Liver (tissue), 9 donors: ENCODE data around the gene TTYH1. TPM values are rescaled to one million over a fixed set of nuclear protein-coding genes. Genes with fewer than 3 reads are reported as not detected.
A peak's percentile ranks its signal among the peaks of the same experiment; 100 is the strongest.

Experiments
- DNase-seq: peaks from one replicate; pipeline ENCODE4 v3.0.0-alpha.2; 2017; ENCODE audit warnings: low spot score
- H3K27ac ChIP-seq, 2 donors: one replicate each; pipeline ENCODE4 v1.7.0; 2013; ENCODE audit warnings: inconsistent platforms in 2 of 2, low read length in 2 of 2, control low read depth in 1 of 2, low read depth in 1 of 2, mild to moderate bottlenecking in 1 of 2
- H3K27me3 ChIP-seq, 4 donors: one replicate each; pipeline versions ENCODE4 v1.6.1 to v1.7.0; 2013; ENCODE audit warnings: low read length in 3 of 4, inconsistent platforms in 1 of 4, mild to moderate bottlenecking in 1 of 4, moderate library complexity in 1 of 4; ENCODE audit not compliant: control insufficient read depth in 4 of 4, insufficient read depth in 4 of 4
- H3K36me3 ChIP-seq, 4 donors: one replicate each; pipeline versions ENCODE4 v1.6.1 to v1.7.0; 2013; ENCODE audit warnings: low read length in 3 of 4, mild to moderate bottlenecking in 3 of 4, low read depth in 1 of 4, moderate library complexity in 1 of 4; ENCODE audit not compliant: control insufficient read depth in 4 of 4, insufficient read depth in 3 of 4
- H3K4me1 ChIP-seq, 4 donors: one replicate each; pipeline versions ENCODE4 v1.6.1 to v1.7.0; 2013; ENCODE audit warnings: low read length in 3 of 4, mild to moderate bottlenecking in 3 of 4, moderate library complexity in 1 of 4; ENCODE audit not compliant: control insufficient read depth in 4 of 4, insufficient read depth in 4 of 4
- H3K4me3 ChIP-seq, 3 donors: one replicate each; pipeline versions ENCODE4 v1.6.1 to v1.7.0; 2013; ENCODE audit warnings: low read length in 3 of 3, control low read depth in 1 of 3, low read depth in 1 of 3, mild to moderate bottlenecking in 1 of 3
- H3K9ac ChIP-seq, 2 donors: one replicate each; pipeline ENCODE4 v1.7.0; 2013; ENCODE audit warnings: low read length in 2 of 2, mild to moderate bottlenecking in 2 of 2, moderate library complexity in 2 of 2, control low read depth in 1 of 2, low read depth in 1 of 2
- H3K9me3 ChIP-seq, 4 donors: one replicate each; pipeline versions ENCODE4 v1.6.1 to v1.7.0; 2013; ENCODE audit warnings: low read length in 3 of 4; ENCODE audit not compliant: control insufficient read depth in 4 of 4
- CTCF ChIP-seq: fragments of 150-350 bp; IDR thresholded peaks from 2 replicates; pipeline ENCODE4 v1.5.1; 2017; ENCODE audit warnings: improper control_type of control experiment, low read depth, low read length; ENCODE audit not compliant: missing input control
- FOXA1 ChIP-seq: IDR thresholded peaks from 2 replicates; pipeline ENCODE4 v1.6.1; 2016; ENCODE audit warnings: antibody characterized with exemption
- FOXA2 ChIP-seq: IDR thresholded peaks from 2 replicates; pipeline ENCODE4 v1.6.1; 2016; ENCODE audit warnings: antibody characterized with exemption
- GABPA ChIP-seq, 2 donors: IDR thresholded peaks in 1 of 2; conservative IDR thresholded peaks in 1 of 2; 2 replicates each; pipeline ENCODE4 v1.6.1; 2016; ENCODE audit warnings: antibody characterized with exemption in 2 of 2, mild to moderate bottlenecking in 1 of 2, moderate library complexity in 1 of 2
- HNF4A ChIP-seq, 2 donors: conservative IDR thresholded peaks; 2 replicates each; pipeline ENCODE4 v1.6.1; 2016; ENCODE audit warnings: antibody characterized with exemption in 2 of 2, mild to moderate bottlenecking in 2 of 2
- HNF4G ChIP-seq: IDR thresholded peaks from 2 replicates; pipeline ENCODE4 v1.6.1; 2016; ENCODE audit warnings: antibody characterized with exemption
- JUND ChIP-seq, 2 donors: IDR thresholded peaks; 2 replicates each; pipeline ENCODE4 v1.6.1; 2016; ENCODE audit warnings: antibody characterized with exemption in 2 of 2
- NR2F2 ChIP-seq: IDR thresholded peaks from 2 replicates; pipeline ENCODE4 v1.6.1; 2016; ENCODE audit warnings: antibody characterized with exemption
- RXRA ChIP-seq, 2 donors: IDR thresholded peaks; 2 replicates each; pipeline ENCODE4 v1.6.1; 2017 to 2018; ENCODE audit warnings: antibody characterized with exemption in 2 of 2, mild to moderate bottlenecking in 1 of 2
- SP1 ChIP-seq: IDR thresholded peaks from 2 replicates; pipeline ENCODE4 v1.6.1; 2018; ENCODE audit warnings: antibody characterized with exemption, mild to moderate bottlenecking
- TAF1 ChIP-seq: conservative IDR thresholded peaks from 2 replicates; pipeline ENCODE4 v1.6.1; 2016; ENCODE audit warnings: antibody characterized with exemption, mild to moderate bottlenecking
- YY1 ChIP-seq: IDR thresholded peaks from 2 replicates; pipeline ENCODE4 v1.6.1; 2016; ENCODE audit warnings: antibody characterized with exemption, mild to moderate bottlenecking
- WGBS: extraction: QIAGEN DNeasy Blood & Tissue Kit; methylation state at CpG from one replicate; pipeline ENCODE4 v1.1.7; 2013; 5-methylcytosine and 5-hydroxymethylcytosine counted together
- polyA plus RNA-seq, 2 donors: library from polyadenylated mRNA; stranded (reverse) in 1 of 2; unstranded in 1 of 2; fragments of 200-250 nt in 1 of 2; fragments of >200 nt in 1 of 2; fragmentation: Nextera tagmentation in 1 of 2; extraction: Ambion mirVana in 1 of 2; gene quantifications; one replicate each; pipeline versions ENCODE4 v1.2.1 to v1.2.3, GENCODE V29; 2013 to 2015
- total RNA-seq, 2 donors: library from RNA; depleted of rRNA; stranded (reverse); fragments of >200 nt; gene quantifications; one replicate each; pipeline ENCODE4 v1.2.3, GENCODE V29; 2014
- TF ChIP-seq, protein P1 (sequence below): IDR thresholded peaks from 2 replicates; pipeline ENCODE4 v1.6.1; 2016; ENCODE audit warnings: antibody characterized with exemption
- TF ChIP-seq, protein P2 (sequence below): IDR thresholded peaks from 2 replicates; pipeline ENCODE4 v1.6.1; 2016; ENCODE audit warnings: antibody characterized with exemption, mild to moderate bottlenecking
- donor health status: healthy.
- donor health status: healthy.
- donor health status: healthy.
- donor health status: healthy.
- donor health status: healthy.

The TTYH1 gene
- total and polyA plus RNA-seq, 4 donors = 0.28 to 1.1 (median 0.61) TPM

GRCh38 chr19:54462047-54462654 lies 46.9 kb downstream of the TTYH1 start:
- Histone ChIP-seq H3K27me3 (no peaks in the 10 kb centered on the region), H3K9ac (no peak overlapping the region), H3K27ac (peak overlapping the region; percentile 90 to 95), H3K9me3 (no peaks in the 10 kb centered on the region), H3K36me3 (peaks cover 18 to 43% (median 33%) of the 10 kb centered on the region in 4 donors), H3K4me3 (peak overlapping the region in 1 of 3 donors; percentile 76), H3K4me1 (peaks cover 8 to 26% (median 17%) of the 10 kb centered on the region in 4 donors)
- TF ChIP-seq RXRA (IDR thresholded peaks at IDR 0.05) = no peak
- TF ChIP-seq, protein P1, sequence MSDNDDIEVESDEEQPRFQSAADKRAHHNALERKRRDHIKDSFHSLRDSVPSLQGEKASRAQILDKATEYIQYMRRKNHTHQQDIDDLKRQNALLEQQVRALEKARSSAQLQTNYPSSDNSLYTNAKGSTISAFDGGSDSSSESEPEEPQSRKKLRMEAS = no peak
- TF ChIP-seq TAF1 = no peak
- no peak for TF ChIP-seq HNF4A (conservative IDR thresholded peaks at IDR 0.05)
- no peak for TF ChIP-seq GABPA (IDR thresholded peaks at IDR 0.05 in 1 of 2, conservative IDR thresholded peaks at IDR 0.05 in 1 of 2)
- no peak for DNase-seq
- 77% methylated on average over 15 of the region's 15 CpGs for WGBS

- 7% methylated on average over 91 of the region's 91 CpGs for WGBS
- Histone ChIP-seq H3K9ac (peak overlapping the region in 1 of 2 donors; percentile 71), H3K27ac (peak overlapping the region; percentile 90 to 95), H3K27me3 (no peaks in the 10 kb centered on the region), H3K9me3 (no peaks in the 10 kb centered on the region), H3K4me1 (peaks cover 8 to 26% (median 17%) of the 10 kb centered on the region in 4 donors), H3K36me3 (peaks cover 12 to 38% (median 27%) of the 10 kb centered on the region in 4 donors), H3K4me3 (peak overlapping the region; percentile 59 to 79 (median 76))
- DNase-seq = peak; percentile 59
- TF ChIP-seq FOXA2 = no peak
- TF ChIP-seq YY1 = no peak
- TF ChIP-seq, protein P1 = no peak
- no peak for TF ChIP-seq CTCF
- TF ChIP-seq FOXA1 = no peak
- peak; percentile 2 for TF ChIP-seq NR2F2
- peak in 1 of 2 donors; percentile 33 for TF ChIP-seq GABPA (IDR thresholded peaks at IDR 0.05 in 1 of 2, conservative IDR thresholded peaks at IDR 0.05 in 1 of 2)
These were observed 47.6 kb downstream of the TTYH1 start for GRCh38 chr19:54462655-54463530.

DNA sequence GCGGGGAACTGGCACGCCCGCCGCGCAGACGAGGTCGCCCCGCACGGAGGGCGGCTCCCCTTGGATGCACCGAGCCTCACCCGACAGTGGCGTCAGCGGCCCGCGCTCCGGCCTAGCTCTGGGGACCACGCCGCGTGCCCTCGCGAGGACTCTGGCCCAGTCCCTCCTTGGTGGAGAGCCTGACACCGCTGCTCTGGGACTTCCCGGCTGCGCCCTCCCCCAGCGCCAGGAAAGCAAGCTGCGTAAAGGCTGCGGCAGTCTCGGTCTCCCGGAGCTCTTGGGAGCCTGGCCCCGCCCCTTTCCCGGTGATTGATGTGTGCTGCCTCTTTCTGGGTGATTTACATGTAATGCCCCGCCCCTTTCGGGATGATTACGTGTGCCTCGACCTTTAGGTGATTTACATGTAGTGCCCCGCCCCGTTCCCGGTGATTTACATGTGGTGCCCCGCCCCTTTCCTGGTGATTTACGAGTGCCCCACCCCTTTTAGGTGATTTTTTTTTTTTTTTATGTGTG lies 48.3 kb downstream of the TTYH1 start, which contains the start of gene LENG9:
Gene LENG9 (minus strand): TSS at position 248 of the 513 bp plus-strand sequence. CDS start 252 bp downstream, outside the sequence.
- Histone ChIP-seq H3K27ac (peak within 1 kb of the TSS; percentile 90 to 95), H3K4me3 (peak within 1 kb of the TSS; percentile 59 to 79 (median 76)), H3K36me3 (peaks cover 5 to 31% (median 21%) of the 10 kb centered on the region in 4 donors), H3K4me1 (peaks cover 8 to 26% (median 17%) of the 10 kb centered on the region in 4 donors), H3K9me3 (no peaks in the 10 kb centered on the region), H3K27me3 (no peaks in the 10 kb centered on the region), H3K9ac (peak within 1 kb of the TSS in 1 of 2 donors; percentile 71)
- TF ChIP-seq HNF4G (no peak), GABPA (IDR thresholded peaks at IDR 0.05 in 1 of 2, conservative IDR thresholded peaks at IDR 0.05 in 1 of 2) (no peak), SP1 (peak; percentile 37), JUND (IDR thresholded peaks at IDR 0.05) (peak in 1 of 2 donors; percentile 28)
- TF ChIP-seq, protein P1 = no peak
- TF ChIP-seq, protein P2, sequence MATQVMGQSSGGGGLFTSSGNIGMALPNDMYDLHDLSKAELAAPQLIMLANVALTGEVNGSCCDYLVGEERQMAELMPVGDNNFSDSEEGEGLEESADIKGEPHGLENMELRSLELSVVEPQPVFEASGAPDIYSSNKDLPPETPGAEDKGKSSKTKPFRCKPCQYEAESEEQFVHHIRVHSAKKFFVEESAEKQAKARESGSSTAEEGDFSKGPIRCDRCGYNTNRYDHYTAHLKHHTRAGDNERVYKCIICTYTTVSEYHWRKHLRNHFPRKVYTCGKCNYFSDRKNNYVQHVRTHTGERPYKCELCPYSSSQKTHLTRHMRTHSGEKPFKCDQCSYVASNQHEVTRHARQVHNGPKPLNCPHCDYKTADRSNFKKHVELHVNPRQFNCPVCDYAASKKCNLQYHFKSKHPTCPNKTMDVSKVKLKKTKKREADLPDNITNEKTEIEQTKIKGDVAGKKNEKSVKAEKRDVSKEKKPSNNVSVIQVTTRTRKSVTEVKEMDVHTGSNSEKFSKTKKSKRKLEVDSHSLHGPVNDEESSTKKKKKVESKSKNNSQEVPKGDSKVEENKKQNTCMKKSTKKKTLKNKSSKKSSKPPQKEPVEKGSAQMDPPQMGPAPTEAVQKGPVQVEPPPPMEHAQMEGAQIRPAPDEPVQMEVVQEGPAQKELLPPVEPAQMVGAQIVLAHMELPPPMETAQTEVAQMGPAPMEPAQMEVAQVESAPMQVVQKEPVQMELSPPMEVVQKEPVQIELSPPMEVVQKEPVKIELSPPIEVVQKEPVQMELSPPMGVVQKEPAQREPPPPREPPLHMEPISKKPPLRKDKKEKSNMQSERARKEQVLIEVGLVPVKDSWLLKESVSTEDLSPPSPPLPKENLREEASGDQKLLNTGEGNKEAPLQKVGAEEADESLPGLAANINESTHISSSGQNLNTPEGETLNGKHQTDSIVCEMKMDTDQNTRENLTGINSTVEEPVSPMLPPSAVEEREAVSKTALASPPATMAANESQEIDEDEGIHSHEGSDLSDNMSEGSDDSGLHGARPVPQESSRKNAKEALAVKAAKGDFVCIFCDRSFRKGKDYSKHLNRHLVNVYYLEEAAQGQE = peak; percentile 81
- under 1% methylated on average over 41 of the region's 41 CpGs for WGBS
- peak; percentile 83 for DNase-seq
